ENCODE measurements around the gene DGCR8. TPM values are rescaled to one million over a fixed set of nuclear protein-coding genes. Genes with fewer than 3 reads are reported as not detected.

The DGCR8 gene
- 10 to 100 TPM; 15.5 to 18.6 (median 17.0) TPM for total RNA-seq
- polyA plus RNA-seq = 11.2 TPM
- long read RNA-seq, donor 1, full-length matches to known transcripts = 5 of 16 reads
- long read RNA-seq, donor 1, partial matches to known transcripts = 6 of 16 reads
- long read RNA-seq, donor 1, other reads (novel, unspliced or antisense) = 5 of 16 reads
- long read RNA-seq, donor 2, full-length matches to known transcripts = 3 of 4 reads
- long read RNA-seq, donor 2, partial matches to known transcripts = 0 of 4 reads
- long read RNA-seq, donor 2, other reads (novel, unspliced or antisense) = 1 of 4 reads
- long read RNA-seq, donor 3, full-length matches to known transcripts = 7 of 18 reads
- long read RNA-seq, donor 3, partial matches to known transcripts = 5 of 18 reads
- long read RNA-seq, donor 3, other reads (novel, unspliced or antisense) = 6 of 18 reads
- long read RNA-seq, donor 4, full-length matches to known transcripts = 4 of 8 reads
- long read RNA-seq, donor 4, partial matches to known transcripts = 3 of 8 reads
- long read RNA-seq, donor 4, other reads (novel, unspliced or antisense) = 1 of 8 reads

- WGBS = under 1% methylated on average over 100 of the region's 100 CpGs
- H3K4me3 ChIP-seq (ENCODE audit: low read length) = peak within 1 kb of the TSS; percentile 94
- intact Hi-C loops (cut with DNase I) = loop anchor here in 1 of 4 donors (5.0 kb wide), 1 partner anchor 53 kb away; no protein-coding TSS in a partner anchor
- peak within 1 kb of the TSS; percentile 87 for H3K27ac ChIP-seq (ENCODE audit: low read length)
- DNase-seq (peak; percentile 94 to 98 (median 98)), ATAC-seq (peak; percentile 96 to 97)
- H3K9me3 ChIP-seq (ENCODE audit: control insufficient read depth, low read length) = no peaks in the 10 kb centered on the region
- H3K4me1 ChIP-seq (ENCODE audit: control insufficient read depth, insufficient read depth, low read length) = peaks cover 24% of the 10 kb centered on the region
- H3K27me3 ChIP-seq (ENCODE audit: control insufficient read depth, insufficient read depth) = no peaks in the 10 kb centered on the region
Observed at GRCh38 chr22:20079745-20080444, at the start of gene DGCR8. Gene DGCR8, plus strand, starts transcription at chr22:20080241. Its CDS starts 5,723 bp downstream, at chr22:20085964.

- no peaks in the 10 kb centered on the region for H3K27me3 ChIP-seq (ENCODE audit: control insufficient read depth, insufficient read depth)
- no peak overlapping the region for H3K27ac ChIP-seq (ENCODE audit: low read length)
- peaks cover 29% of the 10 kb centered on the region for H3K4me1 ChIP-seq (ENCODE audit: control insufficient read depth, insufficient read depth, low read length)
- no peak for DNase-seq
- ATAC-seq = no peak
- H3K4me3 ChIP-seq (ENCODE audit: low read length) = no peak overlapping the region
- no peaks in the 10 kb centered on the region for H3K9me3 ChIP-seq (ENCODE audit: control insufficient read depth, low read length)
- intact Hi-C loops (cut with DNase I) = no loop called here
- WGBS = 87% methylated on average over 16 of the region's 16 CpGs
Observed at GRCh38 chr22:20031732-20032406, 48.2 kb upstream of the DGCR8 start.

- intact Hi-C loops (cut with DNase I) = no loop called here
- no peak for DNase-seq
Observed at GRCh38 chr22:20032407-20032991, 47.5 kb upstream of the DGCR8 start.

GRCh38 chr22:20033045-20033706 is 46.9 kb upstream of the DGCR8 start:
- peak; percentile 49 to 82 (median 79) for DNase-seq
- H3K4me1 ChIP-seq (ENCODE audit: control insufficient read depth, insufficient read depth, low read length) = peaks cover 28% of the 10 kb centered on the region
- H3K4me3 ChIP-seq (ENCODE audit: low read length) = no peak overlapping the region
- intact Hi-C loops (cut with DNase I) = no loop called here
- H3K27ac ChIP-seq (ENCODE audit: low read length) = peak overlapping the region; percentile 40
- ATAC-seq = peak; percentile 46 to 49
- H3K9me3 ChIP-seq (ENCODE audit: control insufficient read depth, low read length) = no peaks in the 10 kb centered on the region
- H3K27me3 ChIP-seq (ENCODE audit: control insufficient read depth, insufficient read depth) = no peaks in the 10 kb centered on the region
- WGBS = 53% methylated on average over 14 of the region's 14 CpGs

More at GRCh38 chr22:20032407-20032991, 47.5 kb upstream of the DGCR8 start:
- WGBS = 90% methylated on average over 7 of the region's 7 CpGs
- H3K27me3 ChIP-seq (ENCODE audit: control insufficient read depth, insufficient read depth) = no peaks in the 10 kb centered on the region
- no peak overlapping the region for H3K27ac ChIP-seq (ENCODE audit: low read length)
- H3K9me3 ChIP-seq (ENCODE audit: control insufficient read depth, low read length) = no peaks in the 10 kb centered on the region
- peaks cover 28% of the 10 kb centered on the region for H3K4me1 ChIP-seq (ENCODE audit: control insufficient read depth, insufficient read depth, low read length)
- H3K4me3 ChIP-seq (ENCODE audit: low read length) = no peak overlapping the region
- peak; percentile 6 to 8 for ATAC-seq

- intact Hi-C loops (cut with DNase I) = no loop called here
- DNase-seq = peak in 1 of 3 donors; percentile 21
- 86% methylated on average over 5 of the region's 5 CpGs for WGBS
- Histone ChIP-seq H3K4me3 (ENCODE audit: low read length) (no peak overlapping the region), H3K27ac (ENCODE audit: low read length) (no peak overlapping the region), H3K4me1 (ENCODE audit: control insufficient read depth, insufficient read depth, low read length) (peaks cover 20% of the 10 kb centered on the region), H3K9me3 (ENCODE audit: control insufficient read depth, low read length) (no peaks in the 10 kb centered on the region), H3K27me3 (ENCODE audit: control insufficient read depth, insufficient read depth) (no peaks in the 10 kb centered on the region)
- no peak for ATAC-seq
Observed at GRCh38 chr22:20034143-20034542, 45.9 kb upstream of the DGCR8 start.

- ATAC-seq = no peak
- DNase-seq = no peak
- Histone ChIP-seq H3K9me3 (ENCODE audit: control insufficient read depth, low read length) (no peaks in the 10 kb centered on the region), H3K4me1 (ENCODE audit: control insufficient read depth, insufficient read depth, low read length) (peaks cover 13% of the 10 kb centered on the region), H3K27ac (ENCODE audit: low read length) (no peak overlapping the region), H3K4me3 (ENCODE audit: low read length) (no peak overlapping the region), H3K27me3 (ENCODE audit: control insufficient read depth, insufficient read depth) (no peaks in the 10 kb centered on the region)
- intact Hi-C loops (cut with DNase I) = no loop called here
- 85% methylated on average over 16 of the region's 16 CpGs for WGBS
Observed at GRCh38 chr22:20035375-20036083, 44.5 kb upstream of the DGCR8 start.

GRCh38 chr22:20036084-20036482 is 44.0 kb upstream of the DGCR8 start:
- no peak for DNase-seq
- 93% methylated on average over 10 of the region's 10 CpGs for WGBS
- Histone ChIP-seq H3K9me3 (ENCODE audit: control insufficient read depth, low read length) (no peaks in the 10 kb centered on the region), H3K4me3 (ENCODE audit: low read length) (no peak overlapping the region), H3K27ac (ENCODE audit: low read length) (no peak overlapping the region), H3K27me3 (ENCODE audit: control insufficient read depth, insufficient read depth) (no peaks in the 10 kb centered on the region), H3K4me1 (ENCODE audit: control insufficient read depth, insufficient read depth, low read length) (peaks cover 13% of the 10 kb centered on the region)
- no peak for ATAC-seq
- intact Hi-C loops (cut with DNase I) = no loop called here

GRCh38 chr22:20036535-20037392 is 43.3 kb upstream of the DGCR8 start:
- H3K27me3 ChIP-seq (ENCODE audit: control insufficient read depth, insufficient read depth) = no peaks in the 10 kb centered on the region
- no peak for DNase-seq
- intact Hi-C loops (cut with DNase I) = no loop called here
- H3K4me3 ChIP-seq (ENCODE audit: low read length) = no peak overlapping the region
- H3K27ac ChIP-seq (ENCODE audit: low read length) = no peak overlapping the region
- 95% methylated on average over 25 of the region's 25 CpGs for WGBS
- no peak for ATAC-seq
- peaks cover 12% of the 10 kb centered on the region for H3K4me1 ChIP-seq (ENCODE audit: control insufficient read depth, insufficient read depth, low read length)
- H3K9me3 ChIP-seq (ENCODE audit: control insufficient read depth, low read length) = no peaks in the 10 kb centered on the region

- H3K27ac ChIP-seq (ENCODE audit: low read length) = no peak overlapping the region
- DNase-seq (no peak), ATAC-seq (no peak)
- H3K27me3 ChIP-seq (ENCODE audit: control insufficient read depth, insufficient read depth) = no peaks in the 10 kb centered on the region
- 85% methylated on average over 3 of the region's 3 CpGs for WGBS
- no peaks in the 10 kb centered on the region for H3K9me3 ChIP-seq (ENCODE audit: control insufficient read depth, low read length)
- H3K4me3 ChIP-seq (ENCODE audit: low read length) = no peak overlapping the region
- intact Hi-C loops (cut with DNase I) = no loop called here
- H3K4me1 ChIP-seq (ENCODE audit: control insufficient read depth, insufficient read depth, low read length) = peaks cover 9% of the 10 kb centered on the region
Observed at GRCh38 chr22:20037419-20037818, 42.6 kb upstream of the DGCR8 start.
